GM12878 (cell line): Measurements from ENCODE around the gene CTNNA3. TPM values are rescaled to one million over a fixed set of nuclear protein-coding genes. Genes with fewer than 3 reads are reported as not detected.

Source experiments
- ATAC-seq: fragments of 200-7000 bp; cut with Tn5 transposase; 3 replicates; pipeline ENCODE4 v1.9.1; 2020; ENCODE audit warnings: mild to moderate bottlenecking, moderate library complexity
- BruUV-seq: library from RNA; stranded (reverse); fragments of 400-500 nt; replicated peaks from 2 replicates; lab custom pipeline; 2021; lab: Mats Ljungman, UMichigan
- CTCF ChIA-PET: fragments of 300-600 bp; sonication (Branson Sonifier 250); formaldehyde crosslinking; extraction: SDS; loops from one replicate; lab custom pipeline; 2021; ENCODE audit warnings: inconsistent platforms; lab: Yijun Ruan, JAX
- POLR2A ChIA-PET: fragments of 350-600 bp; formaldehyde crosslinking; extraction: SDS; loops from one replicate; lab custom pipeline; 2021; ENCODE audit warnings: inconsistent platforms; lab: Charles Lee
- RAD21 ChIA-PET: fragments of 300-600 bp; sonication (Branson Sonifier 250); formaldehyde crosslinking; loops from one replicate; lab custom pipeline; 2023; ENCODE audit warnings: antibody characterized with exemption; ENCODE audit not compliant: unreplicated experiment; lab: Charles Lee
- SMC1A ChIA-PET: fragments of 300-600 bp; sonication (Branson Sonifier 250); formaldehyde crosslinking; loops from one replicate; lab custom pipeline; 2023; ENCODE audit not compliant: unreplicated experiment, uncharacterized antibody; lab: Charles Lee
- DNase-seq: peaks from one replicate; pipeline ENCODE4 v3.0.0-alpha.2; 2011; ENCODE audit warnings: low read depth, low spot score
- FAIRE-seq: peaks from 3 replicates; lab custom pipeline; 2011; peaks lifted over from hg19 to GRCh38; lab: Jason Lieb, UNC
- H2AFZ ChIP-seq: 2 replicates; pipeline ENCODE4 v1.6.0; 2011; ENCODE audit warnings: low read depth, low read length, control low read depth; ENCODE audit not compliant: control insufficient read depth
- H3K27ac ChIP-seq: 2 replicates; pipeline ENCODE4 v1.5.1; 2011; ENCODE audit warnings: control low read depth; ENCODE audit not compliant: control insufficient read depth, insufficient read depth
- H3K27me3 ChIP-seq, 2 experiments: replicated peaks in 1 of 2; 2 replicates each; pipeline versions ENCODE4 v1.6.0 to v1.6.1; 2011; ENCODE audit warnings: low read length in 1 of 2; ENCODE audit not compliant: control insufficient read depth in 2 of 2, insufficient read depth in 2 of 2
- H3K36me3 ChIP-seq, 2 experiments: 2 replicates each; pipeline ENCODE4 v1.5.1; 2011; ENCODE audit warnings: low read length in 1 of 2; ENCODE audit not compliant: control insufficient read depth in 2 of 2, insufficient read depth in 2 of 2
- H3K4me1 ChIP-seq: 2 replicates; pipeline ENCODE4 v1.6.1; 2011; ENCODE audit warnings: mild to moderate bottlenecking, low read length, moderate library complexity, mixed read lengths; ENCODE audit not compliant: control insufficient read depth, insufficient read depth
- H3K4me2 ChIP-seq: 2 replicates; pipeline ENCODE4 v1.6.0; 2011; ENCODE audit warnings: control low read depth; ENCODE audit not compliant: control insufficient read depth, insufficient read depth
- H3K4me3 ChIP-seq: fragments of 200-600 bp; sonication (generic); 2 replicates; pipeline ENCODE4 v1.5.1; 2016
- H3K79me2 ChIP-seq: 2 replicates; pipeline ENCODE4 v1.6.0; 2011; ENCODE audit warnings: low read length; ENCODE audit not compliant: control insufficient read depth, insufficient read depth
- H3K9ac ChIP-seq: 2 replicates; pipeline ENCODE4 v1.8.0; 2011; ENCODE audit warnings: low read length, control low read depth, mixed read lengths; ENCODE audit not compliant: control insufficient read depth, insufficient read depth
- H3K9me3 ChIP-seq: replicated peaks from 3 replicates; pipeline ENCODE4 v1.5.1; 2011; ENCODE audit warnings: mild to moderate bottlenecking, low read length; ENCODE audit not compliant: control insufficient read depth, insufficient read depth
- H4K20me1 ChIP-seq: 2 replicates; pipeline ENCODE4 v1.6.0; 2011; ENCODE audit not compliant: control insufficient read depth, insufficient read depth
- ATF7 ChIP-seq: fragments of 450-650 bp; IDR thresholded peaks from 2 replicates; pipeline ENCODE4 v1.6.1; 2016; ENCODE audit warnings: low read depth, mild to moderate bottlenecking
- BRCA1 ChIP-seq: IDR thresholded peaks from 2 replicates; pipeline ENCODE4 v1.6.1; 2011; ENCODE audit warnings: low read depth, low read length, improper control_type of control experiment
- NR2C2 ChIP-seq: IDR thresholded peaks from 2 replicates; pipeline ENCODE4 v1.6.1; 2011; ENCODE audit warnings: borderline replicate concordance, low read depth; ENCODE audit not compliant: control insufficient read depth, insufficient read length
- RUNX3 ChIP-seq: IDR thresholded peaks from 2 replicates; pipeline ENCODE4 v1.6.1; 2012; ENCODE audit warnings: low read length, inconsistent platforms
- ZNF687 ChIP-seq: fragments of 450-650 bp; IDR thresholded peaks from 2 replicates; pipeline ENCODE4 v1.6.1; 2017; ENCODE audit warnings: mild to moderate bottlenecking, moderate library complexity
- WGBS: methylation state at CpG from one replicate; pipeline ENCODE4 v1.1.6; 2016; ENCODE audit warnings: low lambda C conversion rate; ENCODE audit not compliant: insufficient replicate concordance, insufficient coverage; ENCODE audit errors: missing lambda C conversion rate; 5-methylcytosine and 5-hydroxymethylcytosine counted together
- in situ Hi-C: fragments of 300-500 bp; cut with MboI; formaldehyde crosslinking; loops from 9 replicates; pipeline ENCODE4 v1.14.3; 2018; ENCODE audit warnings: mixed read lengths
- intact Hi-C: fragments of 100-400 bp; cut with micrococcal nuclease; formaldehyde crosslinking; loops from one replicate; pipeline ENCODE4 v1.14.2; 2022; ENCODE audit not compliant: unreplicated experiment
- polyA plus RNA-seq, 11 experiments: library from polyadenylated mRNA; depleted of rRNA in 4 of 11; unstranded in 6 of 11; stranded (reverse) in 5 of 11; fragments of >200 nt; fragmentation: Nextera tagmentation in 4 of 11; fragmentation: Illumina TruSeq in 1 of 11; extraction: Ambion mirVana in 4 of 11; extraction: Trizol in 1 of 11; gene quantifications; 1 replicate in 1 of 11; 2 replicates in 10 of 11; pipeline versions ENCODE4 v1.2.1 to v1.2.3, GENCODE V29; 2011 to 2016; ENCODE audit warnings: inconsistent platforms in 2 of 11, missing spikeins in 2 of 11, low read depth in 1 of 11
- total RNA-seq, 4 experiments: library from RNA; depleted of rRNA in 3 of 4; stranded (reverse); fragments of >200 nt in 3 of 4; fragmentation: Illumina TruSeq in 1 of 4; extraction: Trizol in 1 of 4; gene quantifications; 2 replicates each; pipeline versions ENCODE4 v1.2.1 to v1.2.3, GENCODE V29; 2013 to 2021
- TF ChIP-seq, protein P1 (sequence below): fragments of 450-650 bp; formaldehyde crosslinking; IDR thresholded peaks from 2 replicates; pipeline ENCODE4 v1.4.0; 2022; ENCODE audit warnings: mild to moderate bottlenecking, moderate library complexity

Gene CTNNA3
- total and polyA plus RNA-seq, 10 of the 15 experiments (the other 5 are each of a cell fraction or from before 2014, with no cell fraction given), result under 0.01 to 4.5 (median 0.22) TPM; not detected in 2

DNA sequence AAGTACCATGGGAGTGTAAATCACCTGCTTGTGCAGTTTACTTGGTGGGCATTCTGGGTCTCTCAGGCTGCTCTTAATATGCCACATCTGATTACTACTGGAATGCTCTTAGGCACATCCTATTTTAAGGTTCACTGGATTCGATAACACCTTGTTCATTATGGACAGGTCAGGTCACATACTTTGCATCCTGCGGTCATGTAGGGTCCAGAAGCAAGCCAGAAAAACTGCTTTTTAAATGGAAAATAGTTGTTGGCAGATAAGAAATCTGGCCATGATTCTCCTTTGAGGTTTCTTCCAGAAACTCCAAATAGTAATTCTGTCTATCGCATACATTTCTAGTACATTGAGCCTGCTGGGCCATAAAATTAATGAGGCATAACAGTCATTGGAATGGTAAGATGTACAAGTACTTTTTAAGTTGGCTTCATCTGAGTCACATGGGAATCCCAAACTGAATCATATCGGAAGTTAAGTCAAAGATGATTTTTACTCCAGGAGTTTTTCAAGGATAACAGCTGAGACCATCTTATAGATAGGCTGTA, 398.3 kb downstream of the CTNNA3 start:
- POLR2A ChIA-PET, result no interaction called here
- no peaks in the 10 kb centered on the region for H4K20me1 ChIP-seq
- H3K4me1 ChIP-seq, result no peaks in the 10 kb centered on the region
- in situ Hi-C loops, result no loop called here
- 46% methylated on average over 4 of the region's 4 CpGs for WGBS
- RAD21 ChIA-PET, result no interaction called here
- TF ChIP-seq NR2C2, result no peak
- no peak for TF ChIP-seq ZNF687
- TF ChIP-seq ATF7, result no peak
- TF ChIP-seq, protein P1, sequence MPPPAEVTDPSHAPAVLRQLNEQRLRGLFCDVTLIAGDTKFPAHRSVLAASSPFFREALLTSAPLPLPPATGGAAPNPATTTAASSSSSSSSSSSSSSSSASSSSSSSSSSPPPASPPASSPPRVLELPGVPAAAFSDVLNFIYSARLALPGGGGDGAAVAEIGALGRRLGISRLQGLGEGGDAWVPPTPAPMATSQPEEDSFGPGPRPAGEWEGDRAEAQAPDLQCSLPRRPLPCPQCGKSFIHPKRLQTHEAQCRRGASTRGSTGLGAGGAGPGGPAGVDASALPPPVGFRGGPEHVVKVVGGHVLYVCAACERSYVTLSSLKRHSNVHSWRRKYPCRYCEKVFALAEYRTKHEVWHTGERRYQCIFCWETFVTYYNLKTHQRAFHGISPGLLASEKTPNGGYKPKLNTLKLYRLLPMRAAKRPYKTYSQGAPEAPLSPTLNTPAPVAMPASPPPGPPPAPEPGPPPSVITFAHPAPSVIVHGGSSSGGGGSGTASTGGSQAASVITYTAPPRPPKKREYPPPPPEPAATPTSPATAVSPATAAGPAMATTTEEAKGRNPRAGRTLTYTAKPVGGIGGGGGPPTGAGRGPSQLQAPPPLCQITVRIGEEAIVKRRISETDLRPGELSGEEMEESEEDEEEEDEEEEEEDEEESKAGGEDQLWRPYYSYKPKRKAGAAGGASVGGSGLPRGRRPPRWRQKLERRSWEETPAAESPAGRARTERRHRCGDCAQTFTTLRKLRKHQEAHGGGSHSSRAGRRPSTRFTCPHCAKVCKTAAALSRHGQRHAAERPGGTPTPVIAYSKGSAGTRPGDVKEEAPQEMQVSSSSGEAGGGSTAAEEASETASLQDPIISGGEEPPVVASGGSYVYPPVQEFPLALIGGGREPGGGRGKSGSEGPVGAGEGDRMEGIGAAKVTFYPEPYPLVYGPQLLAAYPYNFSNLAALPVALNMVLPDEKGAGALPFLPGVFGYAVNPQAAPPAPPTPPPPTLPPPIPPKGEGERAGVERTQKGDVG (CRISPR knock-in tag), result no peak
- no peak for TF ChIP-seq BRCA1
- no peak for TF ChIP-seq RUNX3
- H3K27me3 ChIP-seq, result no peaks in the 10 kb centered on the region
- BruUV-seq, result no TSS peak
- no peaks in the 10 kb centered on the region for H3K9me3 ChIP-seq
- SMC1A ChIA-PET, result interaction anchor here (1.4 kb wide), 1 partner anchor 8 kb away, joined by 3 read pairs; no protein-coding TSS in a partner anchor
- no peak overlapping the region for H3K4me2 ChIP-seq
- intact Hi-C loops, result no loop called here
- no peak overlapping the region for H3K27ac ChIP-seq
- H2AFZ ChIP-seq, result no peak overlapping the region
- no peak overlapping the region for H3K4me3 ChIP-seq
- H3K36me3 ChIP-seq, result no peaks in the 10 kb centered on the region
- ATAC-seq (no peak), FAIRE-seq (no peak), DNase-seq (no peak)
- H3K9ac ChIP-seq, result no peak overlapping the region
- CTCF ChIA-PET, result no interaction called here
- H3K79me2 ChIP-seq, result no peaks in the 10 kb centered on the region
